NOMO-1 treated with DMSO at 0.1 percent for 48 hours (cell line): ENCODE data around the gene ZC3H14.

Experiments
- DNase-seq: peaks from one replicate; lab custom pipeline; 2025; ENCODE audit not compliant: unreplicated experiment; lab: John Stamatoyannopoulos, UW

ZC3H14 gene

DNA sequence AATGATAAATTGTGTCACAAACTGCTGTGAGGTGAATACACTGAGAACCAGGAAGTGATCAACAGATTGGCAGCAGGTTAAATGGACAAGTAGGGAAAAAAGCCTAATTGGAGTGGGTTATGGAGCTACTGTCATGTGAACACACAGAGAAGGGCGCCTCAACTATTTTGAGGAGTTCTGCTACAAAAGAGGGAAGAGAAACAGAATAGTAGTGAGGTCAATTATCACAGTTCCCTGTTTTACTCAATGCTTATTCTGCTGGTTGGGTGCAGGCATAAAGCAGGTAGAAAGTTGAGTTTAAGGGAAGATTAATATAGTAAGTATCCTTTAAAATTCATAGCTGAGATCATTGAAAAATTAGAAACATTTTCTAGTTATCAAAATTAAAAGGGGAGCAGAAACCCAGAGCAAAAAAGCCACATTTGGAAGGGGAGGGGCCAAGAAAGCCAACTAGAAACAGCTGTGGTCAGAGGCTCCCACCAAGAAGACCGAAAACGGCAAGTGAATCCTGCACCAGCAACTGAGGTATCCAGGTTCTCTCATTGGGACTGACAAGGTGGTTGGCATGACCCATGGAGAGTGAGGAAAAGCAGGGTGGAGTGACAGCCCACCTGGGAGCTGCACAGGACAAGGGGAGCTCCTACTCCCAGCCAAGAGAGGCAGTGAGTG lies 105.7 kb downstream of the ZC3H14 start:
- peak; percentile 75 for DNase-seq

DNA sequence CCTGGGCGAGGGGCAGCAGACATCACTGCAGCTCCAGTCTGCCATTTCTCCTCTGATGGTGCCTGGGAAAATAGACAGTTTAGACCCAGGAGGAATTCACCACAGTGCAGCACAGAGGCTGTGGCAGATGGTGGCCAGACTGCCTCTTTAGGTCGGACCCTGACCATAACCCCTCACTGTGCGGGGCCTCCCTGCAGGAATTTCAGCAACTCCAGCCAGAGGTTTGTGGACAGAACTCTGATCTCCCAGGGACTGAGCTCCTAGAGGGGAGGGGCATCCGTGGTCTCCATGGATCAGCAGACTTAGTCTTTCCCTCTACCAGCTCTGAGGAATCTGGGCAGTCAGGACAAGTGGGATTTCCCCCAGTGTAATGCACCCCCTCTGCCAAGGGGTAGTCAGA lies 106.5 kb downstream of the ZC3H14 start:
- DNase-seq: no peak
